HT1080 (cell line): ENCODE measurements around the gene GSC. TPM values are rescaled to one million over a fixed set of nuclear protein-coding genes. Genes with fewer than 3 reads are reported as not detected.
"Not testable (repeated sequence)": the region's sequence is repeated elsewhere in the genome, so short reads cannot be mapped to it uniquely, and the experiment has no call there.

Experiments
- DNase-seq: peaks from one replicate; pipeline ENCODE4 v3.0.0-alpha.2; 2015; ENCODE audit warnings: low read depth
- polyA plus RNA-seq, 2 experiments: library from polyadenylated mRNA; depleted of rRNA; stranded (reverse); fragments of >200 nt; gene quantifications; 2 replicates each; pipeline ENCODE4 v1.2.3, GENCODE V29; 2015
- total RNA-seq: library from RNA; depleted of rRNA; stranded (reverse); fragments of >200 nt; shearing (Covaris generic); gene quantifications from 2 replicates; pipeline ENCODE4 v1.2.3, GENCODE V29; 2014; rRNA removed

GSC gene
- 0.14 TPM in 1 of 2 replicates, not detected in the other for total RNA-seq
- polyA plus RNA-seq (2015; cell fraction: cytosol; rRNA removed), result 0.16 TPM in 1 of 2 replicates, not detected in the other
- polyA plus RNA-seq (2015; cell fraction: nucleus; rRNA removed), result 0.20 and 0.24 TPM in 2 replicates

GRCh38 chr14:94769391-94770250 lies at the start of gene GSC:
Gene GSC, minus strand, starts transcription at chr14:94770113. Its CDS starts 98 bp downstream, at chr14:94770015.
- no peak for DNase-seq

- no peak for DNase-seq
Measured at GRCh38 chr14:94819531-94819930, 49.6 kb upstream of the GSC start.

GRCh38 chr14:94816113-94816512 lies 46.2 kb upstream of the GSC start:
- no peak for DNase-seq

- DNase-seq, result no peak
Measured at GRCh38 chr14:94805680-94806288, 35.9 kb upstream of the GSC start.

GRCh38 chr14:94801225-94801624 lies 31.3 kb upstream of the GSC start:
- no peak for DNase-seq

- not testable (repeated sequence) for DNase-seq
Measured at GRCh38 chr14:94800764-94801163, 30.9 kb upstream of the GSC start.

- DNase-seq, result no peak
Measured at GRCh38 chr14:94797887-94798286, 28.0 kb upstream of the GSC start.

- no peak for DNase-seq
Measured at GRCh38 chr14:94796278-94796677, 26.4 kb upstream of the GSC start.

- peak; percentile 74 for DNase-seq
Measured at GRCh38 chr14:94795372-94795771, 25.5 kb upstream of the GSC start.

GRCh38 chr14:94793901-94794300 lies 24.0 kb upstream of the GSC start:
- no peak for DNase-seq

- DNase-seq, result no peak
Measured at GRCh38 chr14:94787655-94788054, 17.7 kb upstream of the GSC start.

- no peak for DNase-seq
Measured at GRCh38 chr14:94787092-94787491, 17.2 kb upstream of the GSC start.

- DNase-seq, result no peak
Measured at GRCh38 chr14:94780536-94781399, 10.9 kb upstream of the GSC start.

- no peak for DNase-seq
Measured at GRCh38 chr14:94779713-94780112, 9.8 kb upstream of the GSC start.

GRCh38 chr14:94775871-94776210 lies 5.9 kb upstream of the GSC start:
- DNase-seq, result peak; percentile 54

- DNase-seq, result no peak
Measured at GRCh38 chr14:94775091-94775870, 5.4 kb upstream of the GSC start.

GRCh38 chr14:94774344-94775090 lies 4.6 kb upstream of the GSC start:
- no peak for DNase-seq

GRCh38 chr14:94773655-94774343 lies 3.9 kb upstream of the GSC start:
- no peak for DNase-seq

- no peak for DNase-seq
Measured at GRCh38 chr14:94773061-94773648, 3.2 kb upstream of the GSC start.
